Stimulated activated naive CD4-positive, alpha-beta T cell (primary cell): ENCODE results near the gene HEATR9.

Source experiments
- DNase-seq, 6 experiments: peaks; one replicate each; lab custom pipeline; 2025; lab: John Stamatoyannopoulos, UW

The HEATR9 gene

GRCh38 chr17:35894206-35894605 is 25.5 kb upstream of the HEATR9 start:
- DNase-seq, result no peak

- DNase-seq, result no peak
Measured at GRCh38 chr17:35893751-35894150, 25.1 kb upstream of the HEATR9 start.

GRCh38 chr17:35892091-35893035 is 23.7 kb upstream of the HEATR9 start:
- no peak for DNase-seq

GRCh38 chr17:35891269-35891668 is 22.6 kb upstream of the HEATR9 start:
- no peak for DNase-seq

GRCh38 chr17:35890774-35891155 is 22.1 kb upstream of the HEATR9 start:
- DNase-seq, result no peak

- DNase-seq, result no peak
Measured at GRCh38 chr17:35889818-35890773, 21.4 kb upstream of the HEATR9 start.

- no peak for DNase-seq
Measured at GRCh38 chr17:35889241-35889640, 20.6 kb upstream of the HEATR9 start.

- DNase-seq, result no peak
Measured at GRCh38 chr17:35879773-35880654, 11.3 kb upstream of the HEATR9 start, which contains the start of gene CCL5. Gene CCL5 (minus strand): TSS chr17:35880360.

GRCh38 chr17:35878361-35878760 is 9.7 kb upstream of the HEATR9 start:
- no peak for DNase-seq

- no peak for DNase-seq
Measured at GRCh38 chr17:35877345-35878029, 8.8 kb upstream of the HEATR9 start.

- DNase-seq, result no peak
Measured at GRCh38 chr17:35876534-35876933, 7.8 kb upstream of the HEATR9 start.

- DNase-seq, result no peak
Measured at GRCh38 chr17:35875800-35876139, 7.1 kb upstream of the HEATR9 start.

GRCh38 chr17:35875072-35875799 is 6.5 kb upstream of the HEATR9 start:
- no peak for DNase-seq

GRCh38 chr17:35872196-35872980 is 3.7 kb upstream of the HEATR9 start:
- no peak for DNase-seq

GRCh38 chr17:35870906-35871819 is 2.5 kb upstream of the HEATR9 start:
- peak in 4 of 6 experiments; percentile 3 to 49 (median 38) for DNase-seq

- DNase-seq, result no peak
Measured at GRCh38 chr17:35867574-35867973, 1.1 kb downstream of the HEATR9 start.

- DNase-seq, result no peak
Measured at GRCh38 chr17:35866341-35866950, 2.2 kb downstream of the HEATR9 start.
